Measurements from ENCODE around the gene LRTM2.

DNA sequence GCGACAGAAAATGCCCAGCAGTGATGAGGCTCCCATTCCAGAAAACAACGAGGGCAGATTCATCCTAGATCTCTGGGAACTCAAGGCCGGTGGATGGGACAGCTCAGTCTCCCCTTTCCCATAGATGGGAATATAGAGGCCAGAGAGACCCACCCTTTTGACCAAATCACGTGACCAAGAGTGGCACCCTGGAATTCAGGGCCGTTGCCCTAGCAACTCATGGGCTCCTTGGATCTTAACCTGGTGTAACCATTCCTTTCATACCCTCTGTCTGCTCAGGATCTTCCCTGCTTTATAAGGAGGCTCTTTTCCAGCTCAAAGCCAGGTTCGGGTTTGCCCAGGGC, 8.4 kb upstream of the LRTM2 start:
- no peak for TF ChIP-seq CTCF (conservative IDR thresholded peaks at IDR 0.05; ENCODE audit: low read length)
- TF ChIP-seq EZH2phosphoT487 (IDR thresholded peaks at IDR 0.05; ENCODE audit: borderline replicate concordance, low read depth, low read length): no peak
